ENCODE measurements around the gene TNS4.

The TNS4 gene

GRCh38 chr17:40534371-40535189, 33.2 kb upstream of the TNS4 start:
- no peak for DNase-seq (ENCODE audit: low spot score)
- in situ Hi-C loops (cut with MboI; ENCODE audit: low pct_unique_long_range_greater_than_20kb, low sequenced_read_pairs, unreplicated experiment) = loop anchor here (10.0 kb wide), 1 partner anchor 170 kb away; the partner anchor contains the start of gene GJD3
- TF ChIP-seq CTCF (IDR thresholded peaks at IDR 0.05; ENCODE audit: extremely low read depth, insufficient read depth, missing control alignments) = no peak

- DNase-seq (ENCODE audit: low spot score) = no peak
- no peak for TF ChIP-seq CTCF (IDR thresholded peaks at IDR 0.05; ENCODE audit: extremely low read depth, insufficient read depth, missing control alignments)
- in situ Hi-C loops (cut with MboI; ENCODE audit: low pct_unique_long_range_greater_than_20kb, low sequenced_read_pairs, unreplicated experiment) = loop anchor here (10.0 kb wide), 1 partner anchor 169 kb away; the partner anchor contains the start of gene GJD3
Observed at GRCh38 chr17:40533896-40534295, 32.5 kb upstream of the TNS4 start.

- no peak for TF ChIP-seq CTCF (IDR thresholded peaks at IDR 0.05; ENCODE audit: extremely low read depth, insufficient read depth, missing control alignments)
- no peak for DNase-seq (ENCODE audit: low spot score)
- in situ Hi-C loops (cut with MboI; ENCODE audit: low pct_unique_long_range_greater_than_20kb, low sequenced_read_pairs, unreplicated experiment) = loop anchor here (10.0 kb wide), 1 partner anchor 168 kb away; the partner anchor contains the start of gene GJD3
Observed at GRCh38 chr17:40532520-40533253, 31.3 kb upstream of the TNS4 start.

- in situ Hi-C loops (cut with MboI; ENCODE audit: low pct_unique_long_range_greater_than_20kb, low sequenced_read_pairs, unreplicated experiment) = loop anchor here (10.0 kb wide), 1 partner anchor 167 kb away; the partner anchor contains the start of gene GJD3
- DNase-seq (ENCODE audit: low spot score) = peak; percentile 62
Observed at GRCh38 chr17:40531051-40531991, 29.9 kb upstream of the TNS4 start.

GRCh38 chr17:40530531-40530994, 29.1 kb upstream of the TNS4 start:
- in situ Hi-C loops (cut with MboI; ENCODE audit: low pct_unique_long_range_greater_than_20kb, low sequenced_read_pairs, unreplicated experiment) = loop anchor here (10.0 kb wide), 1 partner anchor 166 kb away; the partner anchor contains the start of gene GJD3
- no peak for DNase-seq (ENCODE audit: low spot score)
- TF ChIP-seq CTCF (IDR thresholded peaks at IDR 0.05; ENCODE audit: extremely low read depth, insufficient read depth, missing control alignments) = no peak

More at GRCh38 chr17:40531051-40531991, 29.9 kb upstream of the TNS4 start:
- TF ChIP-seq CTCF (IDR thresholded peaks at IDR 0.05; ENCODE audit: extremely low read depth, insufficient read depth, missing control alignments) = no peak

All from GM13977 (cell line).